GM19324 (cell line): ENCODE results near the gene ERC1.

Source experiments
- ATAC-seq: cut with Tn5 transposase; IDR thresholded peaks from one replicate; pipeline ENCODE4 v1.9.1; 2021; ENCODE audit warnings: mild to moderate bottlenecking, moderate library complexity; ENCODE audit not compliant: unreplicated experiment, low FRiP score

Gene ERC1

DNA sequence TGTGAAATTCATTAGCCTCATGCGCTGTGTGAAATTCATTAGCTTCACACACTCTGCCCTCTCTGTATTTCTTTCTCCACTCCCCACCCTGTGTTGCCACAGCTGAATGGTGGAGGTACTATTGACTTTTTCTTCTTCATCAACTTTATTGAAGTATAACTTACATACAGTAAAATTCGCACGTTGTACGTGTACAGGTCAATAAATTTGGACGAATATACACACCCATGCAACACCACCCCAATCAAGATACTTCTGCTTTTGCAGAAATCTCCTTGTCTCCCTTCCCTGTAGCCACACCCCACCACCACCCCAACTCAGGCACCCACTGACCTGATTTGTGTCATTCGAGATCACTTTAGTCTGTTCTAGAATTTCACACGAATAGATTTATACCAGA, 551.6 kb downstream of the ERC1 start:
- no peak for ATAC-seq

DNA sequence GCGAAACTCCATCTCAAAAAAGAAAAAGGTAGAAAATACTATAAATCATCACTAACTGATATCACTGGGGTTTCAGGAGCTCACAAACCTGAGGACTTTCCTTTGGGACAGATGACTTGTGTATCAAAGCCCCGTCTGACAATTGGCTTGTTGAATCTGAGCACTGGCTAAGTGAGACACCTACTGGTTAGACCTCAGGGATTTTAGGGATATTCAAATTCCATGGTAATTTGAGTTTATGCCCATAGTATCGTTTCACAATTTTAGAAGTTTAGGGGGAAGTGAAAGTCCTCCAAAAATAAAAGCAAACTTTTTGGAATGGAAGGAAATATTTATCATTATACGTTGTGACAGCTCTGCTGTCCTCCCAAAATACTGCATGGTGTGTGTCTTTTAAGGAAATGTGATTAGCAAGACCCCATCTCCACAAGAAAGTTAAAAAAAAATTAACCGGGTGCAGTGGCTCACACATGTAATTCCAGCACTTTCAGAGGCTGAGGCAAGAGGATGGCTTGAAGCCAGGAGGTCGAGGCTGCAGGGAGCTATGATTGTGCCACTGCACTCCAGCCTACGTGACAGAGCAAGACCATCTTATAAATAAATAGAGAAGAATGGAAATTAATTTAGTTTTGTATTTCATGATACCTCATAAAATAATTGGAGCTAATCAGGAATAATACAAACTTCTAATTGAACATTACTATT, 554.1 kb downstream of the ERC1 start:
- ATAC-seq, result no peak
